ENCODE results near the gene ADAMTS3. TPM values are rescaled to one million over a fixed set of nuclear protein-coding genes. Genes with fewer than 3 reads are reported as not detected.

Gene ADAMTS3
- total and polyA plus RNA-seq, 2 donors (not counting 3 experiments of a cell fraction or from before 2014, with no cell fraction given) = 0.37 to 1.3 TPM

GRCh38 chr4:72286185-72286584, 282.8 kb downstream of the ADAMTS3 start:
- ChIA-PET POLR2A (no interaction called here), CTCF (interaction anchor here (0.7 to 2.7 kb wide), 17 partner anchors 9 to 1685 kb away, joined by 3 to 18 read pairs (median 5); no protein-coding TSS in a partner anchor)
- Histone ChIP-seq H3K4me3 (replicated peaks in 1 of 3; ENCODE audit: insufficient read depth in 1 of 3, low read depth in 1 of 3, low read length in 3 of 3) (no peak overlapping the region), H3K9ac (replicated peaks; ENCODE audit: extremely low read depth, insufficient read depth, low read length) (no peak overlapping the region), H3K9me3 (replicated peaks; ENCODE audit: control insufficient read depth, insufficient read depth, low read length) (no peaks in the 10 kb centered on the region), H3K4me2 (ENCODE audit: insufficient read depth, low read length) (no peak overlapping the region), H3K79me2 (ENCODE audit: control insufficient read depth, insufficient read depth, low read length) (no peaks in the 10 kb centered on the region), H2AFZ (ENCODE audit: low read depth, low read length) (no peak overlapping the region), H3K27ac (ENCODE audit: insufficient read depth, low read depth, low read length) (no peak overlapping the region), H3K4me1 (ENCODE audit: control insufficient read depth, extremely low read depth, insufficient read depth, low read length) (no peaks in the 10 kb centered on the region), H4K20me1 (replicated peaks; ENCODE audit: control insufficient read depth, extremely low read depth, insufficient read depth, low read length) (no peaks in the 10 kb centered on the region), H3K36me3 (ENCODE audit: control insufficient read depth in 2 of 2, extremely low read depth in 1 of 2, insufficient read depth in 2 of 2, low read length in 2 of 2) (no peaks in the 10 kb centered on the region), H3K27me3 (ENCODE audit: control insufficient read depth in 2 of 2, insufficient read depth in 2 of 2, low read length in 2 of 2) (no peaks in the 10 kb centered on the region), H3K9me1 (replicated peaks; ENCODE audit: control insufficient read depth, extremely low read depth, insufficient read depth, low read length) (no peaks in the 10 kb centered on the region)
- intact Hi-C loops (cut with micrococcal nuclease) = loop anchor here (1.0 to 5.0 kb wide), 2 partner anchors 514 to 554 kb away; no protein-coding TSS in a partner anchor
- TF ChIP-seq JUN (IDR thresholded peaks at IDR 0.05; ENCODE audit: borderline replicate concordance, insufficient read depth, insufficient read length, low read depth) (no peak), EZH2 (IDR thresholded peaks at IDR 0.05; ENCODE audit: borderline replicate concordance, low read depth, low read length, severe bottlenecking) (no peak)
- FAIRE-seq (no peak), DNase-seq (ENCODE audit: low read depth, low spot score) (peak; percentile 10)
- dilution Hi-C loops (cut with MboI; ENCODE audit: extremely low pct_ligation_motif_present, low sequenced_read_pairs) = no loop called here
- BruUV-seq (replicated peaks) = no TSS peak

- Histone ChIP-seq H4K20me1 (replicated peaks; ENCODE audit: control insufficient read depth, extremely low read depth, insufficient read depth, low read length) (no peaks in the 10 kb centered on the region), H2AFZ (ENCODE audit: low read depth, low read length) (no peak overlapping the region), H3K27ac (ENCODE audit: insufficient read depth, low read depth, low read length) (no peak overlapping the region), H3K9me1 (replicated peaks; ENCODE audit: control insufficient read depth, extremely low read depth, insufficient read depth, low read length) (no peaks in the 10 kb centered on the region), H3K9me3 (replicated peaks; ENCODE audit: control insufficient read depth, insufficient read depth, low read length) (no peaks in the 10 kb centered on the region), H3K27me3 (ENCODE audit: control insufficient read depth in 2 of 2, insufficient read depth in 2 of 2, low read length in 2 of 2) (no peaks in the 10 kb centered on the region), H3K79me2 (ENCODE audit: control insufficient read depth, insufficient read depth, low read length) (no peaks in the 10 kb centered on the region), H3K9ac (replicated peaks; ENCODE audit: extremely low read depth, insufficient read depth, low read length) (no peak overlapping the region), H3K4me1 (ENCODE audit: control insufficient read depth, extremely low read depth, insufficient read depth, low read length) (no peaks in the 10 kb centered on the region), H3K36me3 (ENCODE audit: control insufficient read depth in 2 of 2, extremely low read depth in 1 of 2, insufficient read depth in 2 of 2, low read length in 2 of 2) (no peaks in the 10 kb centered on the region), H3K4me2 (ENCODE audit: insufficient read depth, low read length) (no peak overlapping the region), H3K4me3 (replicated peaks in 1 of 3; ENCODE audit: insufficient read depth in 1 of 3, low read depth in 1 of 3, low read length in 3 of 3) (no peak overlapping the region)
- BruUV-seq (replicated peaks) = no TSS peak
- ChIA-PET POLR2A (no interaction called here), CTCF (no interaction called here)
- intact Hi-C loops (cut with micrococcal nuclease) (no loop called here), dilution Hi-C loops (cut with MboI; ENCODE audit: extremely low pct_ligation_motif_present, low sequenced_read_pairs) (no loop called here)
- DNase-seq (ENCODE audit: low read depth, low spot score) (no peak), FAIRE-seq (no peak)
- TF ChIP-seq, protein P1, sequence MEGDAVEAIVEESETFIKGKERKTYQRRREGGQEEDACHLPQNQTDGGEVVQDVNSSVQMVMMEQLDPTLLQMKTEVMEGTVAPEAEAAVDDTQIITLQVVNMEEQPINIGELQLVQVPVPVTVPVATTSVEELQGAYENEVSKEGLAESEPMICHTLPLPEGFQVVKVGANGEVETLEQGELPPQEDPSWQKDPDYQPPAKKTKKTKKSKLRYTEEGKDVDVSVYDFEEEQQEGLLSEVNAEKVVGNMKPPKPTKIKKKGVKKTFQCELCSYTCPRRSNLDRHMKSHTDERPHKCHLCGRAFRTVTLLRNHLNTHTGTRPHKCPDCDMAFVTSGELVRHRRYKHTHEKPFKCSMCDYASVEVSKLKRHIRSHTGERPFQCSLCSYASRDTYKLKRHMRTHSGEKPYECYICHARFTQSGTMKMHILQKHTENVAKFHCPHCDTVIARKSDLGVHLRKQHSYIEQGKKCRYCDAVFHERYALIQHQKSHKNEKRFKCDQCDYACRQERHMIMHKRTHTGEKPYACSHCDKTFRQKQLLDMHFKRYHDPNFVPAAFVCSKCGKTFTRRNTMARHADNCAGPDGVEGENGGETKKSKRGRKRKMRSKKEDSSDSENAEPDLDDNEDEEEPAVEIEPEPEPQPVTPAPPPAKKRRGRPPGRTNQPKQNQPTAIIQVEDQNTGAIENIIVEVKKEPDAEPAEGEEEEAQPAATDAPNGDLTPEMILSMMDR (IDR thresholded peaks at IDR 0.05; ENCODE audit: extremely low read depth in 1 of 2, insufficient read depth in 1 of 2, low read depth in 1 of 2, low read length in 2 of 2) = no peak
Measured at GRCh38 chr4:72283357-72283756, 285.7 kb downstream of the ADAMTS3 start.
